ENCODE measurements around the gene DYNC1I1. TPM values are rescaled to one million over a fixed set of nuclear protein-coding genes. Genes with fewer than 3 reads are reported as not detected.

Gene DYNC1I1
- total RNA-seq, 2 experiments from 2014 or later = not detected

DNA sequence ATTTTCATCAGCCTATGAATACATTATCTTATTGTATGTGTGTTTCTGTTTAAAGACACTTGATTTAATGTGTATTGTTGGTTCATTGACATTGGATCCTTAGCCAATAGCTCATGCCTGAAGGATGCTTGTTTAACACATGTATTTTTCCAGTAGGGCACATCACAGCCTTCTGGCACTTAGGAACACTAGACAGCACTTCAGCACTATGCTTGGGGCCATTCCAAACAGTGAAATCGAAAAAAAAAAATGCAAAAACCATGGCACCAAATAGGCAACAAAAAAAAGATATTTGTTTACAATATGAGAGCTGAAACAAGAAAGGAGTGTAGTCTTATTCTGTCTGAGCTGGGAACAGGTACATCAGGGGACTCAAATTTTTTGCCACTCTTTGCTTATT is 286.7 kb downstream of the DYNC1I1 start:
- peaks cover 38% of the 10 kb centered on the region for H3K27me3 Mint-ChIP-seq
- no peaks in the 10 kb centered on the region for H3K9me3 Mint-ChIP-seq (ENCODE audit: low read depth)
- H3K27ac Mint-ChIP-seq = no peak overlapping the region
- CTCF ChIA-PET = no interaction called here
- H3K36me3 Mint-ChIP-seq = no peaks in the 10 kb centered on the region
- DNase-seq = no peak
- H3K4me3 Mint-ChIP-seq = no peak overlapping the region
- no peak for ATAC-seq
- H3K4me1 Mint-ChIP-seq = no peaks in the 10 kb centered on the region

- no peaks in the 10 kb centered on the region for H3K36me3 Mint-ChIP-seq
- no peak overlapping the region for H3K4me3 Mint-ChIP-seq
- DNase-seq (no peak), ATAC-seq (no peak)
- no peaks in the 10 kb centered on the region for H3K4me1 Mint-ChIP-seq
- H3K27me3 Mint-ChIP-seq = peaks cover 30% of the 10 kb centered on the region
- H3K9me3 Mint-ChIP-seq (ENCODE audit: low read depth) = no peaks in the 10 kb centered on the region
- H3K27ac Mint-ChIP-seq = no peak overlapping the region
- CTCF ChIA-PET = no interaction called here
These were observed 288.7 kb downstream of the DYNC1I1 start for GRCh38 chr7:96061009-96061408.

- no peaks in the 10 kb centered on the region for H3K36me3 Mint-ChIP-seq
- DNase-seq (no peak), ATAC-seq (no peak)
- H3K27ac Mint-ChIP-seq = no peak overlapping the region
- H3K4me1 Mint-ChIP-seq = no peaks in the 10 kb centered on the region
- H3K4me3 Mint-ChIP-seq = no peak overlapping the region
- CTCF ChIA-PET = no interaction called here
- no peaks in the 10 kb centered on the region for H3K9me3 Mint-ChIP-seq (ENCODE audit: low read depth)
- peaks cover 33% of the 10 kb centered on the region for H3K27me3 Mint-ChIP-seq
These were observed 289.5 kb downstream of the DYNC1I1 start for GRCh38 chr7:96061844-96062243.

DNA sequence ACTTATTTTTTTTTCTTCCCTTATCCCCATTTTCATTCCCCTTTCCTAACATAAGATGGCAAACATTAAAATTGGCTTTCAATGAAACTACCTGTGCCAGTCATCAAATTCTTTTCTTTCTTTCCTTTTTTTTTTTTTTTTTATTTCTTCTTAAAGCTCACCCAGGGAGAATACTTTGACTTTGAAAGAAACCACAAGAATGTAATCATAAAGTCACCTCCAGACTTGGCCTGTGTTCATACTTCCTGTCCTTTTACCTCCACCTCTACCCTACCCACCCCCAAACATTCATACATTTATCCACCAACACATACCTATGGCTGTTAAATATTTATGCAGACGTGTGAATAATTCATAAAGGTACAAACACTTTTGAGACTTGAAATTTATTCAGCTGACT is 295.0 kb downstream of the DYNC1I1 start:
- CTCF ChIA-PET = no interaction called here
- ATAC-seq = no peak

DNA sequence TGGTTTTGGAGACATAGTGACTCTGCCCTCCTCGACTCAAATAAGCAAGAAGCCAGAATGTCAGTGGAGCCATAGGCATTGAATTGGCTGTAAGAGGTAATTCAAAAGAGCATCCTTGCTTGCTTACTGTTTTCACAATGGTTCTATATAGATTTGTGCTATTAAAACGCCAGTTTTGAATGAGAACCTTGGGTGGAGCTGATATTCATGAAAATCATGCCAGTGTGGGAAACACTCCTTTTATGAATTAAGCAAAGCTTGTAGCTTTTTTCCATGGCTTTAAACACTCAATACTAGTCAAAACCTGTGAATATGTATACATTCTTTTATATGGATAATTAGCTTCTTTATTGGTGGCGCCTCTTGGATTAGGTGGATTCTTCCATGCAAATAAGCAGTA is 297.0 kb downstream of the DYNC1I1 start:
- DNase-seq = no peak
- H3K36me3 Mint-ChIP-seq = no peaks in the 10 kb centered on the region
- no peak for ATAC-seq
- peaks cover 56% of the 10 kb centered on the region for H3K27me3 Mint-ChIP-seq
- H3K27ac Mint-ChIP-seq = no peak overlapping the region
- no peaks in the 10 kb centered on the region for H3K4me1 Mint-ChIP-seq
- CTCF ChIA-PET = no interaction called here
- no peak overlapping the region for H3K4me3 Mint-ChIP-seq
- no peaks in the 10 kb centered on the region for H3K9me3 Mint-ChIP-seq (ENCODE audit: low read depth)

More for the DNA sequence above, 295.0 kb downstream of the DYNC1I1 start:
- no peak for DNase-seq
- H3K27me3 Mint-ChIP-seq = peaks cover 61% of the 10 kb centered on the region
- H3K4me3 Mint-ChIP-seq = no peak overlapping the region
- H3K36me3 Mint-ChIP-seq = no peaks in the 10 kb centered on the region
- no peaks in the 10 kb centered on the region for H3K4me1 Mint-ChIP-seq
- H3K27ac Mint-ChIP-seq = no peak overlapping the region
- H3K9me3 Mint-ChIP-seq (ENCODE audit: low read depth) = no peaks in the 10 kb centered on the region

DNA sequence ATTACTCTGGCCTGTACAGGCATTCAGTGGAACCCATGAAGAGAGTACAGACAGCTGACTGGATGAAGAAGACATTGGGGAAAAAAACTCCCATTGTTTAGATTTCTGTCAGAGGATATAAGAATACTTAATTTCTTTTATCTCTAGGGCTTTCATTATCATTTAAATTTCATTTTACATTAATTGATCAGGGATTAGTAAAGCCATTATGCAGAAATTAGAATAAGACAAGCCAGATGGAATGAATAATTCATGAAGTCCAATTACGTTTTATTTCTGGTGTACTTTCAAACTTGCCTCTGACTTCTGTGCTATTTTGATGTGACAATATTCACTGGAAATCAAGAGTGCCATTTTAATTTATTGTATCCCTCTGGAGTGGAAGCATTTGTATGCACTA is 302.5 kb downstream of the DYNC1I1 start:
- Mint-ChIP-seq H3K36me3 (no peaks in the 10 kb centered on the region), H3K27me3 (peaks cover 57% of the 10 kb centered on the region), H3K27ac (no peak overlapping the region), H3K9me3 (ENCODE audit: low read depth) (no peaks in the 10 kb centered on the region), H3K4me1 (peaks cover 5% of the 10 kb centered on the region), H3K4me3 (no peak overlapping the region)
- CTCF ChIA-PET = interaction anchor here (0.6 to 2.0 kb wide), 4 partner anchors 9 to 952 kb away, joined by 3 to 16 read pairs (median 4); no protein-coding TSS in a partner anchor
- DNase-seq (no peak), ATAC-seq (no peak)

DNA sequence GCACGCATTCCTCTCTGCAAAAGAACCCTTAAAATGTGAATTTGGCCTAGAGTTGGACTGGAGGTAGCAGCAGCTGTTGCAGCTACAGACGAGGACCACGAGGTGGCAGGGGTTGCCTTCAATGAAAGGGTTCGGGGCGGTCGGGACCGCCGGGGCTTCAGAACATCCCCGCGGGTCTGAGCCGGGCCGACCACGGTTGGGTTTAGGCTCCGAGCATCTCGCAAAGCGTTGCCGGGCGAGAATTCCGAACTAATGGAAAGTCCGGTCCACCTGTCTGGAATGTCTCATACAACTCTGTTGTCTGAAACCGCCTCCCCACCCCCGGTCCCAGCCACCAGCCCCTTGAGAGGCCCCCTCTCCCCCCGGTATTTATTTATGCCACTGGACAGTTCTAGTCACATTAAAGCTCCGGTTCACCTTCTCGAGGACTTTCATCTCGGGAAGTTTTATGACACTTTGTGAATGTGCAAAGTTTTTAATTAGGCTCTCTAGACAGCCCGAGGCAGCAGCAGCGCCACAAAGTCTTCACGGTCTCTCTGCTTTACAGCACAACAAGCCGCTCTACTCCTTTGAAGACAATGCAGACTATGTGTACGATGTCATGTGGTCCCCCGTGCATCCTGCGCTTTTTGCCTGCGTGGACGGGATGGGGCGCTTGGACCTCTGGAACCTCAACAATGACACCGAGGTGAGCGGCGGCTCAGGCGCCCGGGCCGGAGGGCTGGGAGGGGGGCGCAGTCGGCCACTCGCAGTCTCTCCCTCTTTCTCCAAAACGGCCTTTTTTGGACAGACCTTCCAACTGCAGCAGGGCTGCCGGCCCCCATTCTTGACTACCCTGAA is 303.4 kb downstream of the DYNC1I1 start:
- Mint-ChIP-seq H3K4me3 (peak overlapping the region; percentile 67), H3K4me1 (peaks cover 5% of the 10 kb centered on the region), H3K27ac (no peak overlapping the region), H3K36me3 (no peaks in the 10 kb centered on the region), H3K27me3 (peaks cover 51% of the 10 kb centered on the region), H3K9me3 (ENCODE audit: low read depth) (no peaks in the 10 kb centered on the region)
- CTCF ChIA-PET = interaction anchor here (0.6 to 2.0 kb wide), 6 partner anchors 8 to 1778 kb away, joined by 3 to 16 read pairs (median 4); no protein-coding TSS in a partner anchor
- DNase-seq (peak; percentile 58), ATAC-seq (peak; percentile 92)

GRCh38 chr7:96076350-96076707 is 304.0 kb downstream of the DYNC1I1 start:
- peak overlapping the region; percentile 67 for H3K4me3 Mint-ChIP-seq
- ATAC-seq (no peak), DNase-seq (no peak)
- H3K9me3 Mint-ChIP-seq (ENCODE audit: low read depth) = no peaks in the 10 kb centered on the region
- H3K36me3 Mint-ChIP-seq = no peaks in the 10 kb centered on the region
- H3K27me3 Mint-ChIP-seq = peaks cover 50% of the 10 kb centered on the region
- no peak overlapping the region for H3K27ac Mint-ChIP-seq
- CTCF ChIA-PET = interaction anchor here (0.6 to 2.2 kb wide), 6 partner anchors 10 to 1778 kb away, joined by 3 to 16 read pairs (median 3); no protein-coding TSS in a partner anchor
- H3K4me1 Mint-ChIP-seq = peaks cover 5% of the 10 kb centered on the region

DNA sequence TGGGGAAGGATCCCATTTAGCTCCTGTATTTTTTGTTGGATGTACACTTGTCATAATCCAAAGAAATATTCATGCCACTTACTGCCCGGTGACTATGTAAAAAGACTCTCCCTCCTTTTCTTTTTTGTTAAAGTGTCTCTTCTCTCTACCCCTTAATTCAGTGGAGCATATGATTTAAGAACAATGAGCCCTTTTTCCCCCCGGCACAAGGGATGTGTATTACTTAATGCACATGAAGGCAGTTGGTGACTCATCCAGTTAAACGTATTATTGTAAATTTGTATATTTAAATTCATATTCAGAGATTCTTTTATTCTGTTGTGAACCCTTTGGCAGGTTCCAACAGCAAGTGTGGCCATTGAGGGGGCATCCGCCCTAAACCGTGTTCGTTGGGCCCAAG is 307.7 kb downstream of the DYNC1I1 start:
- CTCF ChIA-PET = no interaction called here
- peaks cover 41% of the 10 kb centered on the region for H3K27me3 Mint-ChIP-seq

DNA sequence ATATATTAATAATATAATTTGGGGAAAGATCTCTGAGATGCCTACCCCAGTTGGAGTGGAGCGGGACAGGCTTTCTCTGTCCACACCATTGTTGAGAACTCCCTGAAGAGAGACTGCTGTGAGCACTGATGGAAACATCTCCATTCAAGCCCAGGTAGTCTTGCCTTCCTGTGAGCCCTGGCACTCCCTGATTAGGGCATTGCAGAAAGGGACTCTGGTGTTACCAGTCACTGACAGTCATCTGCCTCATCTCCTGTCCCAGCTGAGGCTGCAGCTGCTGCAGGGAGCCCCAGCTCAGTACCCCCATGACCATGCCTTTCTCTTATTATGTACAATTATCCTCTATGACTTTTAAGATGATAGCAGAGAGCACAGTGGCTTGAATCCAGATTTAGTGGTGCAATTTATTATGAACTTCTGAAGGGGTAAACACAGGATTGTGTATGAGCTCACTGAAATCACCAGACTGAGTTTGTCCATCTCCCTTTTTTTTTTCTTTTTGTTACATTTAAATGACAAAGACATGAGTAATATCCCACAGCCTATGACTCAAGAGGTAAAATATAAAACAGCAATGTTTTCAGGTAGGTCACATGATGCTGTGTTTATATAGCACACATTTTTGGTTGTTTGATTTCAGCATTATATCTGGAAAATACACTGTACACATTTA is 312.7 kb downstream of the DYNC1I1 start:
- CTCF ChIA-PET = interaction anchor here (1.1 kb wide), 1 partner anchor 10 kb away, joined by 4 read pairs; no protein-coding TSS in a partner anchor
- H3K4me3 Mint-ChIP-seq = no peak overlapping the region
- peaks cover 25% of the 10 kb centered on the region for H3K27me3 Mint-ChIP-seq
- no peak for ATAC-seq
- no peaks in the 10 kb centered on the region for H3K9me3 Mint-ChIP-seq (ENCODE audit: low read depth)
- DNase-seq = no peak
- H3K4me1 Mint-ChIP-seq = no peaks in the 10 kb centered on the region
- no peak overlapping the region for H3K27ac Mint-ChIP-seq
- no peaks in the 10 kb centered on the region for H3K36me3 Mint-ChIP-seq

More for the DNA sequence above, 307.7 kb downstream of the DYNC1I1 start:
- Mint-ChIP-seq H3K4me3 (no peak overlapping the region), H3K27ac (no peak overlapping the region), H3K36me3 (no peaks in the 10 kb centered on the region), H3K4me1 (peaks cover 5% of the 10 kb centered on the region), H3K9me3 (ENCODE audit: low read depth) (no peaks in the 10 kb centered on the region)
- no peak for DNase-seq
- no peak for ATAC-seq

DNA sequence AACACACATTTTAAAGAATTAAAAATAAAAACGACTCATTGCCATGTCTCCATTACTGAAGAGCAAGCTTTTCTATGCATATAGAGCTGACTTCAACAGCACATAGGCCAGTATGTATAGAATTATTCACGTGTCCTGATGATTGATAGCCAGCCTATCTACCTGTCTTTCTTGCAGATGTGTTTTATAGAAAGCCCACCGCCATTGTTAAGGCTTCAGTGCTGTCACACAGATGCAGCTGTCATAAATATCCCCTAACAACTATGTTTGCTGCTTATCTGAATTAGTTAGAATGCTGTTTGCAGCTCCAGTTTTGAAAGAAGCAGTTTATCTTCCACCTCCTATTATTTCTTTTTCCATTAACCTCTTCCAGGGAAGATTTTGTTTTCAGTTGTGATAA is 313.6 kb downstream of the DYNC1I1 start:
- no peaks in the 10 kb centered on the region for H3K9me3 Mint-ChIP-seq (ENCODE audit: low read depth)
- H3K4me1 Mint-ChIP-seq = no peaks in the 10 kb centered on the region
- DNase-seq (no peak), ATAC-seq (no peak)
- no peak overlapping the region for H3K27ac Mint-ChIP-seq
- H3K4me3 Mint-ChIP-seq = no peak overlapping the region
- CTCF ChIA-PET = interaction anchor here (1.0 to 1.1 kb wide), 2 partner anchors 10 to 11 kb away, joined by 3 to 4 read pairs; no protein-coding TSS in a partner anchor
- H3K27me3 Mint-ChIP-seq = peaks cover 29% of the 10 kb centered on the region
- H3K36me3 Mint-ChIP-seq = no peaks in the 10 kb centered on the region

- Mint-ChIP-seq H3K9me3 (ENCODE audit: low read depth) (no peaks in the 10 kb centered on the region), H3K27me3 (peaks cover 38% of the 10 kb centered on the region), H3K36me3 (no peaks in the 10 kb centered on the region)
These were observed 316.2 kb downstream of the DYNC1I1 start for GRCh38 chr7:96088579-96088978.

GRCh38 chr7:96089511-96089910 is 317.2 kb downstream of the DYNC1I1 start:
- DNase-seq (no peak), ATAC-seq (no peak)
- Mint-ChIP-seq H3K9me3 (ENCODE audit: low read depth) (no peaks in the 10 kb centered on the region), H3K27ac (no peak overlapping the region), H3K4me1 (no peaks in the 10 kb centered on the region), H3K4me3 (no peak overlapping the region), H3K27me3 (peaks cover 45% of the 10 kb centered on the region), H3K36me3 (no peaks in the 10 kb centered on the region)
- CTCF ChIA-PET = no interaction called here

More at GRCh38 chr7:96088579-96088978, 316.2 kb downstream of the DYNC1I1 start:
- Mint-ChIP-seq H3K4me1 (no peaks in the 10 kb centered on the region), H3K4me3 (no peak overlapping the region), H3K27ac (no peak overlapping the region)
- DNase-seq (no peak), ATAC-seq (no peak)
- CTCF ChIA-PET = interaction anchor here (0.6 kb wide), 1 partner anchor 12 kb away, joined by 3 read pairs; no protein-coding TSS in a partner anchor

GRCh38 chr7:96090756-96091155 is 318.4 kb downstream of the DYNC1I1 start:
- Mint-ChIP-seq H3K4me3 (no peak overlapping the region), H3K4me1 (no peaks in the 10 kb centered on the region), H3K9me3 (ENCODE audit: low read depth) (no peaks in the 10 kb centered on the region), H3K36me3 (no peaks in the 10 kb centered on the region), H3K27me3 (peaks cover 47% of the 10 kb centered on the region), H3K27ac (no peak overlapping the region)
- DNase-seq = no peak
- ATAC-seq = no peak
- CTCF ChIA-PET = no interaction called here
